GM21825 (cell line): ENCODE measurements around the gene PHF12.
"Not testable (repeated sequence)": the region's sequence is repeated elsewhere in the genome, so short reads cannot be mapped to it uniquely, and the experiment has no call there.

Source experiments
- ATAC-seq: cut with Tn5 transposase; IDR thresholded peaks from one replicate; pipeline ENCODE4 v1.9.1; 2021; ENCODE audit warnings: mild to moderate bottlenecking, moderate library complexity; ENCODE audit not compliant: unreplicated experiment

PHF12 gene

DNA sequence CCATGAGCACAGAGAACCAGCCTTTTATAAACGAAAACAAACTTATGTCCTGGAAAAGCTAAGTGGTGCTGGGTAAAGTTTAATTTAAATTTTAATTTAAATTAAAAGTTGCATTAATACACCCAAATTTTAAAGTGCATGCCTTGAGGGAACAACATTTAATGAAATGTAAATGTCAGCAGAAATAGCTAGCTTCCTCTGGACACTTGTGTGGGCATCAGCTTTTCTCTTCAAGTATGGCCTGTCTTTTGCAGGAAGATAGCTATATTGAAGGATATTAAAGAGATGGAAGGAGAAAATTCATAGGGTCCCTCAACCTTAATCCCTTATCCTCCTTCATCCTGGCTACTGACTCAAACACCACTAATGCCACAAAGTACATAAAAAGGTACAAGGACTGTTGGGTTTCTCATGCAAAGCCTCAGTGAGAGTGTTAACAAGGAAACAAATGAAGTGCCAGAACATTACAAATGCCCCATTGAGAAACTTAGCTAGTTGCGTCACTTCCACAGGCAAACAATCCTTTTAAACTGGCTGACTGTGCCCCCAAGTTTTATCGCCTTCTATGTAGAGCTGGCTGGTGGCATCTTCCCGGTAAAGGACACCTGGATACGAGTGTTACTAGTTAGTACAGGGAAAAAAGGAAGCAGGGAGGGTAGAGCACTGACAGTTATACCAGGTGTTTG is 14.1 kb downstream of the PHF12 start:
- ATAC-seq: no peak

DNA sequence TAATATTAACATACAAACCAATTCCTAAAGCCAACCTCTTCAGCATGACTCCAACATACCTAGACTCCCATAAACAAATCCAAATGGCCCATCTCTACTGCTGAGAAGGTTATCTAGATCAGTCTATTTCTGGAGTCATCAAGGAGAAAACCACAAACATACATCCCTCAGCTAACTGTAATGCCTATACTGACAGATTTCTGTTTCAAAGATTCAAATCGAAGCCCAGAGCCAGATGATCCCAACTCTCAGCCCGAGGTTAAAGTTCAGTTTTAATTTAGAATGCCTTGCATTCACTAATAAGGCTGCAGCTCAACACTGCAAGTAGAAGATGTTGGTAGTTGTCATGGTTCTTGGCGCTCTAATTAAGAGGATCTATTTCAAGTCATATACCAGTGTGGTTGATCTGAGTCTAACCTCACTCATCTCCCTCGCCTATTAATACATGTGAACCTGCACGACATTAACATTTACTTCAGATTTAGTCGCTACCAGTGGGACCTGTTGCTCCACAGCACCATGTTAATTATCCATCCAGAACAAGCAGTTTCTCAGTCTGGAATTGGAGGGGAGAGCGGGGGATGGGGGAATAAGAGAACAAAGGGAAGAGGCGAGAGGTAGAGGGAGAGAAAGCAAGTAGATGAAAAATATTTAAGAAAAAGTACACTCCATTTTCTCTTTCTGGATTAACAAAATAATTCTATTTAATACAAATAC is 15.4 kb downstream of the PHF12 start:
- no peak for ATAC-seq

DNA sequence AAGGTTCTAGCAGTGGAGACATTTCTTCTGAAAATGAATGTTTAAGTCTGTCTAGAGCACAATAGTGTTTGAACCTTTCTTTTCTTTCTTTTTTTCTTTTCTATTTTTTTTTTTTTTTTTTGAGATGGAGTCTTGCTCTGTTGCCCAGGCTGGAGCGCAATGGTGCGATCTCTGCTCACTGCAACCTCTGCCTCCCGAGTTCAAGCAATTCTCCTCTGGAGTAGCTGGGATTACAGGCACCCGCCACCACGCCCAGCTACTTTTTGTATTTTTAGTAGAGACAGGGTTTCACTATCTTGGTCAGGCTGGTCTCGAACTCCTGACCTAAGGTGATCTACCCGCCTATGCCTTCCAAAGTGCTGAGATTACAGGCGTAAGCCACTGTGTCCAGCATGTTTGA is 16.8 kb downstream of the PHF12 start:
- ATAC-seq: not testable (repeated sequence)

DNA sequence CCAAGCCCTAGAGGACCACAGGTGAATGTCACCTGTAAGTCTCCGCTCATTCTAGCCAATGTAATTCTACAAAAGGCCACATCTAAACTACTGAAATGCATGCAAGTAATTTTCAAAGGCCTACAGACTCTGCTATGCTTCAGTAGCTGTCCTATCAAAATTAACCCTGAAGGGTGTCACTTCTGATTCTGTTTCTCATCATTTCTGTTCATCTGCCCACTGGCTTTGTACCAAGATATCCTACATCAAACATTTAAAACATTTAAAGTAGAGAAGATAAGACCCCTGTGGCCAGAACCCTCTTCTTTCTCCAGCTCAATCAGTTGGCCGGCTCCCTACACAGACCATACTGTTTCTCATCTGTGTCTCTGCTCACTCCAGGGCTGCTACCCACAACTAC is 21.5 kb downstream of the PHF12 start:
- no peak for ATAC-seq

DNA sequence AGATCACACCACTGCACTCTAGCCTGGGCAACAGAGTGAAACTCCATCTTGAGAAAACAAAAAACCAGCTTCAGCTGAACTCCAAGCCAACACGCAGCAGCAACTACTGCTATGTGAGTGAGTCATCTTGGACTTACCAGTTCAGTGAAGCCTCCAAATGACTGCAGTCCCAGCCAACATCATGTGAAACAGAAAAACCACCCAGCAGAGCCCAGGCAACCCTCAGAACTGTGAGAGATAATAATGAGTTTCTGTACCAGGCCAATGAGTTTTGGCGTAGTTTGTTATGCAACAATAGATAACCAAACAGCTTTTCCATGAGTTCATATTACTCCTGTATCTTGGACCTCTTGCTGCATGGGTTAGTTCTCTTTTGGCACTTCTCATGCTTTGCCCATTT is 23.3 kb downstream of the PHF12 start:
- no peak for ATAC-seq

DNA sequence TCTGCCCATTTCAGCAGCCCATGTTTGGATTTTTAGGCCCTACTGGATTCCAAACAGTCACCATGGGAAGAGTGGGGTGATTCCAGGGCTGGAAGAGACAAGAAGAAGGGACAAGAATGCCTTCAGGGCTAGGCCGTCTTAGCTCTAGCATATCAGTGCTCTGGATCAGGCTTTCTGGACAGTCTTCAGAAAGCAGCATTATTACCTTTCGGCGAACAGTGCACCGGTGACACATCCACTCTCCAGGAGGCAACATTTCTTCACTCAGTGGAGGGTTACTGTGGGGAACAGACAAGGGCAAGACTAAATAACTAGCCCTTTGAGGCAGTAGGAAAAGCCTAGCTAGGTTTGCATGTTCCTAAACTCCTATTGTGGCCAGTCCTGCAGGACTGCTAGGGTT is 24.5 kb downstream of the PHF12 start:
- ATAC-seq: no peak

DNA sequence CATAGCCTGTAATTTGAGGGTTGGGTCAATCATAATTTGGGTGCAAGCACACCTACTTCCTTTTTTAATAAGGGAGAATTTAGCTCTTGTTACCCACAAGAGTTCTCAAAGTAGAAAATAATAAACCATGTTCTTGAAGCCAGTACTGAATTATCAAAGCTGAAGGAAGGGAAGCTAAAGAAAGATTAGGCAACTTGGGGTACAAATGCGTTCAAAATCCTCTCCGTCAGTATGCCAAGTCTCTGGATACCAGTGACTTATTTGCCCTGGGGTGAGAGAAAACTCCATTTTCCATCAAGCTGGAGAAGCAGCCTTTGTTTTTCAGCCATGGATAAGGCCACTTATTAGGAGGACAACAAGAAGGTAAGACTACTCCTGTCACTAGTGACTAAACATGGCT is 25.0 kb downstream of the PHF12 start:
- ATAC-seq: no peak

DNA sequence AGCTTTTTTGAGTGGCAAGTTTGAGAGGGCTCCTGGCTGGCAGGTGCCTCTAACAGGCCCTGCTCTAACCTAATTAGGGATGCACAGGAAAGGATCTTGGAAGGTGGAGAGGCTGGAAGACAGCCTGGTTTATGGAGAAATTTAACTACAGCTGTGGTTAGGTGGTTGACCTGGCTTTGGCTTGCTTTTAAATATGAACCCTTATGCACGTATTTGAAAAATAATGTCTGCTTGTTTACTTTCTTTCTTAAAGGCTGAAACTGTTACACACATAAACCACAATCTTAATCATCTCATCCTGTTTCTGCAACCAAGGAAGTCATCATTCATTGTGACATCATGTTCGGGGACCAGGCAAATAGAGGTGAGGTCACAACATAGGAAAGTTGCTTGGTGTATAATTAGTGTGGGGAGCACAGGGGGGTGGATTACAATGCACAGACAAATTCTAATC is 25.4 kb downstream of the PHF12 start:
- ATAC-seq: no peak

DNA sequence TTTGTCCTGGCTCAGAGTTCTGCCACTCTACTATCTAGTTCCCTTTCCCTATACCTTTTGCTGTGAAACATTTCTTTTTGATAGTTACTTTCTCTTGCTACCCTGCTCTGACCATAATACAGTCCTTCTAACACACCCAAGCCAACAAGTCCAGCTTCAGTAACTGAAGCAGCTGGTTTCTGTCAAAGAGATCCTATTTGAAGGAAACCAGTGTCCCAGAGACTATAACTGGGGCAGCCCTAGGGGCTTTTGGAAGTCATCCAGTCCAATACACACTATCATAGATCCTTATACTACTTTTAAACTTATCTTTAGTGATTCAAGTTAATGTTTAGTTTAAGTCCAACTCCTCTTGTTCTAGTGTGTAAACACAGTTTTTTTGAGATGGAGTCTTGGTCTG is 31.1 kb downstream of the PHF12 start:
- ATAC-seq: no peak

DNA sequence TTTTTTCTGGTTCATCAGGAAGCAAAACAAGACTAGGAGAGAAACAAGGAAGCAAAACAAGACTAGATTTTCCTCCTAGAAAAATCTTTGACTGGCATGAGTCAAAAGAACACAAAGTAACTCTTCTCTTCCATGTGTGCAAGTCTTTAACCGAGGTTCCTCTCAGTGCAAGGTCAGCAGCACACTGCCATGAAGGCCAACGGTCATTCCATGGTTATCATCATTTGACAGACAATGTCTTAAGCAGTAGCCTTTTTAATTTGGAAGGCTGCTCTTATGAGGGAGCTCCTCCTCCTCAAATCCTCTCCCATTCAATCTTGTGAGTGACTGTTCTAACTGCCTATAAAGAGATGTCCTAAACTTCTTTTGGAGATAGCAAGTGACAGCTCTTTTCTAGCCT is 33.0 kb downstream of the PHF12 start:
- ATAC-seq: no peak

DNA sequence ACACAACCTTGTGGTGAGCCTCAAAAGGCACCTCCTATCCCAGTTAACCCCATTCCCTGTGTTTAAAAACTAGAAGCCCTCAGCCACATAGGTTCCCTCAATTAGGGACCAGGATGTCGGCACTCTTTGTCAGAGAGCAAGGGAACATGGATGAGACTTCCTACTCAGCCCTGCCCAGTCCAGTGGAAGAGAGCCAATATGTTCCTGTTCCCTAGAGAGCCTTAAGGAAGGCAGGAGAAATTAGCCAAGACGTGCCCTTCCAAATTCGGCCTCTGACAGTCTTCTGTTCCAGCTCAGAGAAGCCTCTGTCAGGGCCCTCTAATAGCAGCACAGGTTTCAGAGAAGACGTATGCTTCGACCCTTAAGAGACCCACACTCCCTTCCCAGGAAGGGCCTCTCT is 33.9 kb downstream of the PHF12 start:
- no peak for ATAC-seq

DNA sequence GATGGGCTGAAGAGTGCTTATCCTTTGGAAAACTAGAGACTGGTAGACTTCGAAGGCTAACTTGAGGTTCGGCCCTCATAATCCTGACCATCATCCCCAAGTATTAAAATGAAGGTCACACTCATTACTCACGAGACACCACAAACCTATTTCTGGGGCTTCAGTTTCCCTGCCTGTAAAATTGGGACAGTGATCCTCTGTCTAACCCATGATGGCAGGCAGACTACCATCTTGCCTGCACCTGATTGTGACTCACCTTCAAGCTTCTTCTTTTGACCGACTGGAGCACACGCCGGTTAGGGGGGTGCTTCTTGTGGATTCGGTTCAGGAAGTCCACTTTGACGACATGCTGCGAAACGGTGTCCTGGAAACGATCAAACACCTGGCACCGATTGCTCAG is 34.3 kb downstream of the PHF12 start:
- ATAC-seq: no peak

DNA sequence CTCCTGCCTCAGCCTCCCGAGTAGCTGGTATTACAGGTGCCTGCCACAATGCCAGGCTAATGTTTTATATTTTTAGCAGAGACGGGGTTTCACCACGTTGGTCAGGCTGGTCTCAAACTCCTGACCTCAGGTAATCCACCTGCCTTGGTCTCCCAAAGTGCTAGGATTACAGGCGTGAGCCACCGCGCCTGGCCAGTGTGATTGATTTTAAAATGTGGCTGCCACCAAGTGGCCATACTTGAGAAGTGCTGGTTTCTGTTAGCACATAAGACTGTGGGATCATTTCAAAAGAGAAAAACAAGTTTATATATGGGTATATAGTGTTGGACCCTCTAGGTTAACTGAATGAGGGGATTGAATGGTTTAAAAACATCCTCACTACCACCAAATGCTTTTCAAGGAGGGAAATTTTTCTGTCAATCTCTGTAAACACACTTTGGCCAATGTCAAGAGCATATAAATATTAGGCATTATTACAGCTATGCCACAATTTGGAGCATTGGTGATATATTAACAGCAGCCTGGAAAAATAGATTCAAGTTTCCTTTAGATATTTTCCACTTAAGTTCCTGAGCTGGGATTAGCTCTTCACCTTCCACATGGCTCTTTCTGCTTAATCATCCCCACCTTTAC is 34.9 kb downstream of the PHF12 start:
- ATAC-seq: no peak

DNA sequence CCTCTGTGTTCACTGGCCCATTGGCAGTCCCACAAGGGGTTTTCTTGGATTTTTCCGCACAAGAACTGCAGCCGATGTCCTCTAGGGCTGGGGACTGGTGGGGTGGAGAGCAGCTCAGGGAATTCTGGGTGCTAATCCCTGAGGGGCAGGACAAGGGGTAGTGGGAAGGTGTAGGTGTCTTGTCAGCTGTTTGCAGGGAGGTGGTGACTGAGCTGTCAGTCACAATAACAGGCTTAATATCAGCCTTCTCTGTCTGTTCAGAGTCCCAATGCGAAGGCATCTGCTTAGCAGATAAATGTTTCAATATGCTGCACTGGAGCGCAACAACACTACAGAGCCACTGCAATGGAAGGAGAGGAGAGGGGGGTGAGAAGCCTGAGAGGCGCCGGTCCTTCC is 38.4 kb downstream of the PHF12 start:
- no peak for ATAC-seq

DNA sequence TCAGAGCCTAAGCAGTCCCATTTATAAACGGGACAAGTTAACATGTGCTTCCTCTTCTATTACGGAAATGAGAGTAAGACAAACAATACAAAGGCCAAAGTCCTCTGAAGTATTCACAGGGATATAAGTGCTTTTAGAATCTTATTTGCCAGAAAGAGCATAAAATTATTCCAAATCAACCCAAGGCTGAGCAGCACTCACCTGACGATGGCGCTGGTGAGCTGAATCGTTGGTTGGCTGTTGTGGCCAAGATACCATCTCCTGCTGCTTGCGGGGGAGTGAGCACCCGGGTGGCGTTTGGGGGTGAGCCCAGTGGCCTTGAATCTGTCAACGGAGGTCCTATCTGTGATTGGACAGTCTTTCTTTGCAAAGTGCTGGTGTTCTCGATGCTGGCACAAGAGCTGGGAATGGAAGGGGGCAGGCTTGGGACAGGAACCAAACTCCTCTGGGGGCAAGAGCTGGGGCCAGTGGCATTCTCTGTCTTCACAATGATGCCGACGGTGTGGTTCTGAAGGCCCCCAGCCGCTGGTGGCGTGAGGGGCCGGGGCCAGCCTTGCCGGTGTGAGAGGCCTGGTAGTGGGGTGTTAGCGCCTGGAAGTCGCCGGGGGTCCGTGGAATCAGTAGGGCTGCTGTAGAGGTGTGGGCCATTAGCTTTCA is 38.9 kb downstream of the PHF12 start:
- ATAC-seq: no peak

DNA sequence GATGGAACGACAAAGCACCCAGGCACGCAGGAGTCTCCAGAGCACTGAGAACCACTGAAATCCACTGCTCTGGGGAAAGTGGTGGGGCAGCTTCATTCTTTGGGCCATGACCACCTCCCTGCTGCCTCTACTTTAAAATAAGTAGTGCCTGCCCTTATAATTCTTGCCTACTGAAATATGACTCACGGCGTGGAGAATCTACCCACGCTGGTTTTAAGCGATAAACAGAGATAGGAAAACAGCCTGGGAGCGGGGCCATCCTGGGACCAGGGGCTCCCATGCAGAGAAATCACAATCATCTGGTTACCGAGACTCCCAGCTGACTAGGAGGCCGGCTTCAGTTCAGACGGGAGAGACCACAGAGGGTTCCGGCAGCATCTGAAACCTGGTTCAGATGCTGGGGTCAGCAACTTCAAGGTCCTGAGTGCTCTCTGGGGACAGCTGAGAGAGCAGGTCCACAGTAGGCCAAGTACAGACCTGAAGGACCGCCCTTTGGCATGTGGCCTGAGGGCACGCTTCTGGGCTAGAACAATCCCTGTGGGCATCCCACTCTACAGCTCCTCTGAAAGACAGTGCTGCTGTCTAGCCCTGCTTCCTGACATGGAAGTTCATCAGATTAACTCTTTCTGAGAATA is 39.8 kb downstream of the PHF12 start:
- no peak for ATAC-seq

DNA sequence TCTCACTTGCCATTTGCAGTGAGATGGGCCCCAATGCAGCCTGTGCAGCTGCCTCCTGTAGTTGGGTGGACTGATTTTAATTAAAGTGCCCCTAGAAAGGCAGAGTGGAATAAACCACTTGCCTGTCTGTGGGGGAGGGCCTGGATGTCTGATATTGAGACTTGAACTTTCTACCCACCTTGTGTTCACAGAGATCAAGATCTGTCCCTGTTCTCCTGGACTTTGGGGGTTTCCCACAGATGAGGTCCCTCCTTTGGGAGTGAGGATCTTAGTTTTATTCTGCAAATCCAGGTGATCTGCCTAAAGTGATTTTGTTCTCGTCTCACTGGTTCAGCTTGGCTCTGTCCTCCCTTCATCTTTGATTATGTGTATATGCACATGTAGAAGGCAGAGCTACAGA is 40.8 kb downstream of the PHF12 start:
- ATAC-seq: no peak

DNA sequence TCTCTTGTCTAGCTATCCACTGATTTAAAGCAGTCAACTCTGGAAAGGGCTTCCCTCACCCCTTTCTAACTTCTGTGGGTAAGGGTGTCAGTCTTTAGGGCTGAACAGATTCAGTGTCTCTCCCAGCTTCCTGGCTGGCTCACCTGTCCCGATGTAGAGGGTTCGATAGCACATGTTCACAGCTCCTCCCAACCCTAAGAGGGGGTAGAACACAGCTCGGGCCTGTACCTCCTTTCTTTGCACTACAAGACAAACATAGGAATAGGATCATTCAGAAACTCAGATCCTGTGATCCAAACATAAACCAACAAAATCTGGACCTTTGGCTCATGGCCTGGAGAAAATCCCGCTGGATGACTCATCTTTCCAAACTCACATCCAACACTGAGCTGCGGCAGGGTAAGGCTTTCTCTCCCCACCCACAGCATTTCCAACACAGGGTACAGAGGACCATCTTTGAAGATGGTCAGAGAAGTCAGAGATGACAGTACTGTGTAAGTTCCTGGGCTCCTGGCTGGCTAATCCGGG is 42.6 kb downstream of the PHF12 start:
- no peak for ATAC-seq

DNA sequence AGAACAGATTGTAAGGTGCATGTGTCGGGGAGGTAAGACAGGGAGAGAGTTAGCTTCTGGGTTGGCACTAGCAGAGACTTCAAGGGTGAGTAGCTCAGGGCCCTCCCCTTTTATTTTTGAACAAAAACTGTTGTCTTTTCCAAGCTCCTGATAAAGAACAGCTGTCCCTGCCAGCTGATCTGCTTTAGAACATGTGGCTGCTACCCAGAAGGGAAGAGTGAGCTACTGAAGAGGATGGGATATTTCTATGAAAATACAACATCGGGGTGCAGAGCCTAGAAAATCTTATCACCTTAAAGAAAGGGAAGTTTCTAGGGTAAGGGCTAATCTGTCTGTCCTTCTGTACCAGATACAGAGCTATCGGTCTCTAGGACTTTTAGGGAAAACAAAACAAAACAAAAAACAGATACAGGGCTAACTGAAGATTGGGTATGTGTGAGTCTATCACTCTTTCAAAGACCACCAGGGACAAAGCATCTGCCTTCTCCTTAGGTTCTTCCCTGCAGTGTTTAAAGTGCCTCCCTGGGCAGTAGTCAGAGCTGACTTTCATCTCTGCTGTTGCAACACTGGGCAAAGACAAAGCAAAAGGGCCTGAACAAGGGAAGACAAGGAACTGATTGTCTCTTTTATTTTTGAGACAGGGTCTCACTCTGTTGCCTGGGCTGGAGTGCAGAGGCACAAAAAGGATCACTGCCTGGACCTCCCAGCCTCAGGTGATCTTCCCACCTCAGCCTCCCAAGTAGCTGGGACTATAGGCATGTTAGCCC is 43.4 kb downstream of the PHF12 start:
- ATAC-seq: no peak

DNA sequence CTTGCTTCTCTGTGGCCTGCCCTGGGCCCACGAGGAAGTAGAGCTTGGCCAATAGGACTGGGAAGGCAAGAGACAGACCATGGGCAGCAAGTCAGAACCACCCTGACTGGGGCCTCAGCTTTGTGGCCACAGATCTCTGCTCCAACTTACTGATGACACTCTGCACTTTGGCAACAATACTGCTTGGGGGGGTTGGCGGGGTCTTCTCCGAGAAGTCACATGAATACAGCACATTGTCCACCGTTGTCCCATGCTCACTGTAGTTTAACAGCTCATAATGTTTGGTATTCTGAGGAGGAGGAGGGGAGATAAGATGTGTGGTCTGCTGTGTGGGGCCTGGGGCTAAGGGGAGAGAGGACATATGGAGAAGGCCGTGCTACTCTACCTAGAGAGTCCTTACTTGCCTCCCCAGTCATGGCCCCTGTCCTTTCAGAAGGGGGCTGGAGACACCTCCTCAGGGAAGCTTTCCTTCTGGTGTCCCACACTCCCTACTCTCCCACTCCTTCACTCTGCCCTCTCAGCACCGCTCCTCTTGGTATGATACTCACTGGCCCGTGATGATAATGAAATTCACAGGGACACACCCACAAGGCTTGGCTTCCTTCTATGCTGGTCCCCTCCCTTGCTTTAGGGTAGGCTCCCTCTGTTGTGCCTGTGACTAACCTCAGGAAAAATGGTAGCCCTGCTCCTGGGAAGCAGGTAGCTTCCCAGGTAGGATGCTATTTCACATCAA is 44.4 kb downstream of the PHF12 start:
- no peak for ATAC-seq
